DOHH2 (cell line): ENCODE measurements around the gene CALHM2.

ENCODE experiments used
- EZH2phosphoT487 ChIP-seq: fragments of 200-600 bp; sonication (generic); IDR thresholded peaks from 2 replicates; pipeline ENCODE4 v1.6.1; 2017; ENCODE audit warnings: borderline replicate concordance, mild to moderate bottlenecking, antibody characterized with exemption, low read length, moderate library complexity, mixed read lengths
- TF ChIP-seq, protein P1 (sequence below): fragments of 200-600 bp; sonication (generic); IDR thresholded peaks from one replicate; pipeline ENCODE4 v1.5.1; 2014; ENCODE audit warnings: antibody characterized with exemption, mild to moderate bottlenecking, low read depth, low read length; ENCODE audit not compliant: poor library complexity, severe bottlenecking

DNA sequence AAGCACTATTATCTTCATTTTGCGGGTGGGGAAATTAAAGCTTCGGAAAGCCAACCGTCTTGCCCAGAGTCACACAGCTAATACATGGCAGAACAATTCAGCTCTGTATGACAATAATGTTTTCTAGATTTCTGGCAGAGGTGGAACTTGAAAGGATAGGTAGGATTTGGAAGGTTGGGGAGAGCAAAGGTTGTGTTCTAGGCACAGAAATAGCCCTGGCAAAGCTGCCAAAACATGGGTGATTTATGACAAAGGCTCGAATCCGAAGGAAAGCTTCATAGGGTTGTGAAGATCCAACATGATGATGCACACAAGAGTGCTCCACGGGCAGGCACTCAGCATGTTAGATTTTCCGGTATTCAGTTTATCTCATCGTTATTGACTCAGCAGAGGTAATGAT, 36.6 kb downstream of the CALHM2 start:
- TF ChIP-seq, protein P1, sequence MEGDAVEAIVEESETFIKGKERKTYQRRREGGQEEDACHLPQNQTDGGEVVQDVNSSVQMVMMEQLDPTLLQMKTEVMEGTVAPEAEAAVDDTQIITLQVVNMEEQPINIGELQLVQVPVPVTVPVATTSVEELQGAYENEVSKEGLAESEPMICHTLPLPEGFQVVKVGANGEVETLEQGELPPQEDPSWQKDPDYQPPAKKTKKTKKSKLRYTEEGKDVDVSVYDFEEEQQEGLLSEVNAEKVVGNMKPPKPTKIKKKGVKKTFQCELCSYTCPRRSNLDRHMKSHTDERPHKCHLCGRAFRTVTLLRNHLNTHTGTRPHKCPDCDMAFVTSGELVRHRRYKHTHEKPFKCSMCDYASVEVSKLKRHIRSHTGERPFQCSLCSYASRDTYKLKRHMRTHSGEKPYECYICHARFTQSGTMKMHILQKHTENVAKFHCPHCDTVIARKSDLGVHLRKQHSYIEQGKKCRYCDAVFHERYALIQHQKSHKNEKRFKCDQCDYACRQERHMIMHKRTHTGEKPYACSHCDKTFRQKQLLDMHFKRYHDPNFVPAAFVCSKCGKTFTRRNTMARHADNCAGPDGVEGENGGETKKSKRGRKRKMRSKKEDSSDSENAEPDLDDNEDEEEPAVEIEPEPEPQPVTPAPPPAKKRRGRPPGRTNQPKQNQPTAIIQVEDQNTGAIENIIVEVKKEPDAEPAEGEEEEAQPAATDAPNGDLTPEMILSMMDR: no peak
- TF ChIP-seq EZH2phosphoT487: no peak
